Glomerular visceral epithelial cell (primary cell): ENCODE results near the gene JAZF1.

Experiments
- DNase-seq: peaks from one replicate; pipeline ENCODE4 v3.0.0-alpha.2; 2016; ENCODE audit errors: extremely low spot score

The JAZF1 gene

DNA sequence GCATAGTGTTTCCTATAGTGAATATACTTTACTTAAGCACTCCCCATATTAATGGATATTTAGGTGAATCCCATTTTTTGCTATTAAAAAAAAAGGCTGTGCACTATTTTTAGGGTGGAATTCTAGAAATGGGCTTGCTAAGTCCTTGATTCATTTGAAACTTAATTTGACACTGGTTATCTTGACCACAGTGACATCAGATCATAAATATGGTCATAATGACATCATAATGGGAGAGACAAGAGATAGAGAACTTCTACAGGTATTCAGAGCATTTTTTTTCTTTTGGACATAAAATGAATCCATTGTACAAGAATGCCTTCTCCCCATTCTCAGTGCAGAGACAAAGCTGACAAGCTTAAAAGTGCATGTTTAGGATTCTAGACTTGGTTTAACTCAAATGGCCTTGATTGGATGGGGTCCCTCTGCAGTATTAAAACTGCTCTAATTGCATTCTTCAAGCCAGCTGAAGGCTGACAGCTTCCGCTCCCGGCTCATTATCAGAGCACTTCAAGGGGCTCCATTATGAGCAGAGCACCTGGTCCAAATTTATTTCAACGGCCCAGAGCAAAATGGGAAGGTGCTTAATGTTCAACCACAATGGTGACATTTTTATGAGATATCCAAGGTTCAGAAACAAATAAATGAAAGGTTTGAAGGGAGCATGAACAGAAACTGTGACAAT, 104.8 kb downstream of the JAZF1 start:
- DNase-seq: no peak

DNA sequence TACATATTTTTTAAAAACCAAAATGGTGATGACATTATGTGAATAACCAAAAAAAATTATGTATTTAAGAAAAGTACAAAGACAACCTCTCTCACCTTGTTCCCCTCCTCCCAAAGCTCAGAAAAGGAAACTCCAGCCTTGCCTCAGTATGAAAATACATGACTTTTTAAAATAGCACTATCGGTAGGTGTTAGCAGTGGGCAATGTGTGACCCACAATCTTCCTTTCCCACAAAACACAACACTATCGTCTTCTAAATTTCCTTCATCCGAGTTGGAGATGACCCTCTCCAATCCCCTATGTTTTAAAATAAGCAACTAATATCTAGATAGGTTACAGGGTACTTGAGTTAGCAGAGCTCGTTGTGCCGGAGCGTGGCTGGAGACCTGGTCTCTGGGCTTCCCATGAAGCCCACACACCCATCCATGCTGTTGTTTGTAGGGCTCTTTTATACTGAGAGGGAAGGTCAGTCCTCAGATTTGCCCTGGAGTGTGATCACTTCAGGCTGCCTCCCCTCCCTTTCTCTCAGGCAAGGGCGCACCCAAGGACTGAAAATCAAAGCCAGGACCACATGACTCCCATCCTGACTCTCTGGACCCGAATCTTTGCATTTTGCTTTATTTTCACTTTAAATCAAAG, 107.6 kb downstream of the JAZF1 start:
- DNase-seq: no peak

DNA sequence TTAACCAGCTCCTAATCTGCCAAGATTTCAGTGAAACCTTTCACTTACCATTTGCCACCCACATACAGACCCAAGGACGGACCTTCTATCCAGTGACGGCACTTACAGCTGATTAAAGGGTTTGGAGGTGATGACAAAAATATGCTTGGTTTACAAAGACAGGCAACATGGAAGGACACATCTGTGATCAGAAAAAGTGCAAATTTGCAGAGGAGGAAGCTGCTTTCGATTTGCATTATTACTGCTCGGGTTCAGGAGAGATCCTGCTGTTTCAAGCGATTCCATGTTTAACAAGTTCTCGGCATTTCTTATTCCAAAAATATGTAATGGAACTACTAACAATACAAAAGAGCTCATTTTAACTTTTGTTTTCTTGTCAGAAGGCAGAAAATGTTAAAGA, 109.0 kb downstream of the JAZF1 start:
- DNase-seq: no peak

DNA sequence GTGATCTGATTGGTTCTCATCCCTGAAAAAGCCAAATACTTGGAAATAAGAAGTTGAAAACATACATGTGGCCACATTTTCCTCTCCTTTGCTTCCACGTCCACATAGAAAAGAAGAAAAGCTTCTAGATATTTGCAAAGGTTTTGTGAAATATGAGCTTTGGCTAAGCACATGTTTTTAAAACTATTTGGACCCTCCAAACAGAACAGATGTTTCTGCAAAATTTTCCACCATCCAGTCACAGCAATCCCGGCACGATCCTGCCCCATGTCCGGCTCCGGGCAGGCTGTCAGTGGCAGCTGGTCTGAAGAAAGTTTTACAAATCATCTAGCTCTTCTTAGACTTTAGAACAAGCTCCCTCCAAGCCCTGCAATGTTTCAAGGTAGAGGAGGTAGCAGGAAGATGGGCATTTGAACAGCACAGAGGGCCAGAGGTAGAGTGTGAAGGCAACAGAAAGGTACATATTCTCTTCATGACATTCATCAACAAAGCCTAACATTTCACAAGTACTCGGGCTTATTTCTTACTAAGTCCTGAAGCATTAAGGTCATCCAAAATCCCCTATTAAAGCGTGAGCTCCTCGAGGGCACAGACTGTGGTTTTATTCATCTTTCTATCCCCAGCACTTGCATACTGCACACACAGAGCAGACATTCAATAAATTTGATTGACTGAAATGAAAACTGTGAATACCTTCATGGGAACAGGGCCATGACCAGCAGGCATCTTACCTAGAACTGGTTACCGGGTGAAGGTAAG, 110.1 kb downstream of the JAZF1 start:
- no peak for DNase-seq

DNA sequence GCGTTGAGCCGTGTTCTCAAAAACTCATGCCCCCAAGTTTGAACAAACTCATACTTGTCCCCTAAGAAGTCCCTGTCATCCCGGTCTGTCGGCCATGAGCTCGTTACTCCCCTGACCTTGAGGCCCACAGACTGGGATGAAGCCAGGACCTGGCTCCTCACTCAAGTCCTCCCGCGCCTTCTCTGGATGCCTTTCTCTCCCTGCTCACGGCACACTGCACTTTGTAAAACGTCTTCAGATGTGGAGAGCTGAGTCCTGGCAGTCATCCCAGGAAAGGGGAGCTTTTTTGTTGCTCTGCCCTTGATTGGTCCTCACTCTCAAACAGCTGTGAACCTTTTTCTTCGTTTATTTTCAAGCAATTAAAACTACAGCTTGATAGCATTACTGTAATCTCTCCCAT, 110.8 kb downstream of the JAZF1 start:
- no peak for DNase-seq

DNA sequence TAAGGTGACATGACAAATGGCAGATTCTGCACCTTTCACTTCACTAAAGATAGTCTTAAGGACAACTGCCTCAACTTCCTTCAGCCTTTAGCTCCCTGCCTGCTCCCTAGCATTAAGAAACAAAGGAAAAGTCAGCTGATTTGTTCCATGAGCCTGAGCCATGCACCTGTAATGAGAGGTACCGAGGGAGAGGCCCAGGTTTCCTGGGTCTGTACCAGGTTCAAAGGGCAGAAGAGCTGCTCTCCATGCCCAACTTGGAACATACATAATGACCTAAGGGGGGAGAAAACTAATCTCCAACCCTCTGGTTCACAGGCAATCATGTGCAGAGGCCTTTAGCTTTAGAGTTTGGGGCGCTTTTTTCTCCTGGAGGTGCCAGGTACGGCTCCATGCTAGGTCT, 111.2 kb downstream of the JAZF1 start:
- no peak for DNase-seq

DNA sequence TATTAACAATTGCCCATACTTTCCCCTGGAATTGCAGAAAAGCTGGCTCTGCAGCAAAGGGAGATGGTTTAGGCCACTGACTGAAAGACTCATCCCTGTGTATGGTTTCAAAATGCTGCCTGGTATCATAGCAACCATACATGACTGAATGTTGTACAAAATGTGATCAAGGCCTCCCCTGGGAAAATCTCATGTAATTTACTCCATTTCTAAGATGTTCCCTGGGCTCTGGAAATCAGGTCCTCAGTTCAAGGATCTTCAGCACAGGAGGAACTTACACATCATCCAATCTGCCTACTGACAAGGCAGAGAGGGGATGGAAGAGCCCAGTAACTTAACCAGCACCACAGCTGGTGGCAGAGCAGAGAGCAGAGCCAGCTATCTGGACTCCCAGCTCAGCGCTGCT, 111.8 kb downstream of the JAZF1 start:
- peak; percentile 35 for DNase-seq

DNA sequence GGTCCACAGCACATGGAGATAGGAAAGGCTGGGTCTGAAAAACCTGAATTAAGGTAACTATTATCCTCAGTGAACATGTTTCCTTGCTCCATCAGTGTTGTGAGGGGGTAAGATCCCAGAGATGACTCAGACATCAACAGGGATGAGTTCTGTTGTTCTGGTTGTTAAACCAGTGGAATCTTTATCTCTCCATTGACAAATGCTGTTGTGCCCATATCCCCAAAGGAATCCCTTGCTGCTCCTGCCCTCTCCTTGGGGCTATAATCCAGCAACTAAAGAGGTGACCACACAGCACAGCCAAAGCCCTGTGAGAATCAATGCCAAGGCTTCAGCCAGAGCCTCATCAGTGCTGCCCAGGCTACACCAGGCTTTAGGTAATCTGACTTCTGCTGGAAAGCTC, 113.4 kb downstream of the JAZF1 start:
- peak; percentile 36 for DNase-seq

DNA sequence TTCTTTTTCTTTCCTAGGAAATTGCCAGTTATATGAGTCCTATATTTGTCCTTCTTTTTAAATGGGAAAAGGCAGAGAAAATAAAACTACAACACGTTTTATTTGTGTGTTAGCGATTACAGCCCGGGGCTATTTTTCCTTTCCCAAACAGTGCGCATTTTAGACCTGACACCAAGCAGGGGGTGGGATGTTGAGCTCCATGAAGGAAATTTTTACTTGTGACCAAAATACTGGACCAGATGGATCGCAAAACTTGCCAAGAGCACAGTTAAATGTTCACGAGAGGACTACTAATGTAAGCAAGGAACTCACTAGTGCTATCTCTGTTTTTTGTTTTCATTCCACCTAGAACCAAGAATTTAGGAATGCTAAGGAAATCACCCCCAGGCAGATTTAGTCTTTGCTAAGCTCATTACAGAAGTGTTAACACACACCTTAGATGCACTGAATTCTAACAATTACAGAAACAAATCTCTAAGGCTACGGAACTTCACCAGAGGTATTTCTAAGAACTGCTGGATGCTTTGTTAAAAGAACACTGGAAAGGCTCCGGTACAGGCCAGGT, 114.8 kb downstream of the JAZF1 start:
- DNase-seq: no peak

DNA sequence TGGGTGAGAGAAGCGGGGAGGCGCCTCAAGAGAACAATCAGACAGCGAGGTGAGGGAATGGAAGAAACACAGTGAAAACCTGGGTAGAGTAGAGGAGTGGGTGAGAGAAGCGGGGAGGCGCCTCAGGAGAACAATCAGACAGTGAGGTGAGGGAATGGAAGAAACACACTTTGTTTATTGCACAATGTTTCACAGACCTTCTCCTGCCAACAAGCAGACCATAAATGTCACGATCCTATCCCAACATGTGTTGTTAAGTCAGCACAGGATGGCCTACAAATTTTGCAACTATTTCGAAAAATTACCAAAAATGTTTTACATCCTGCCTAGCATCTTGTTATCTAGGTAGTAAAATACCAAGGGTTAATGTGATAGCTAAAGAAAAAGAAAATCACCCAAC, 115.3 kb downstream of the JAZF1 start:
- no peak for DNase-seq

DNA sequence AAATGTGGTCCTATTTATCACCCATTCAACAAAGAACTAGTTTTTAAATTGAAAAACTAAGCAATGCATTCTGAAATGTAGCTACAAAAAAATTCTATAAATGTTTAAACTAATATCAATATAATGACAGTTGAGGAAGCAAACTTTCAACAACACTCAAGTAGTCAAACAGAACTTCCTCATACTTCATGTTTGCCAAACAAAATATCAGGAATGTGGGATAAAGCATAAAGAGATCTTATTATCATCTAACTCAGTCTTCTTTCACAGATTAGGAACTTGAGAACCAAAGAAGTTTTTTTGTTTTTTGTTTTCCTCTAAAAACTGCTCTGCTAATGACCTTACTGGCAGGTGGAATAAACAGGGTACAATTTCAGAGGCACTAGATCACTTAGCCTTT, 116.2 kb downstream of the JAZF1 start:
- no peak for DNase-seq

DNA sequence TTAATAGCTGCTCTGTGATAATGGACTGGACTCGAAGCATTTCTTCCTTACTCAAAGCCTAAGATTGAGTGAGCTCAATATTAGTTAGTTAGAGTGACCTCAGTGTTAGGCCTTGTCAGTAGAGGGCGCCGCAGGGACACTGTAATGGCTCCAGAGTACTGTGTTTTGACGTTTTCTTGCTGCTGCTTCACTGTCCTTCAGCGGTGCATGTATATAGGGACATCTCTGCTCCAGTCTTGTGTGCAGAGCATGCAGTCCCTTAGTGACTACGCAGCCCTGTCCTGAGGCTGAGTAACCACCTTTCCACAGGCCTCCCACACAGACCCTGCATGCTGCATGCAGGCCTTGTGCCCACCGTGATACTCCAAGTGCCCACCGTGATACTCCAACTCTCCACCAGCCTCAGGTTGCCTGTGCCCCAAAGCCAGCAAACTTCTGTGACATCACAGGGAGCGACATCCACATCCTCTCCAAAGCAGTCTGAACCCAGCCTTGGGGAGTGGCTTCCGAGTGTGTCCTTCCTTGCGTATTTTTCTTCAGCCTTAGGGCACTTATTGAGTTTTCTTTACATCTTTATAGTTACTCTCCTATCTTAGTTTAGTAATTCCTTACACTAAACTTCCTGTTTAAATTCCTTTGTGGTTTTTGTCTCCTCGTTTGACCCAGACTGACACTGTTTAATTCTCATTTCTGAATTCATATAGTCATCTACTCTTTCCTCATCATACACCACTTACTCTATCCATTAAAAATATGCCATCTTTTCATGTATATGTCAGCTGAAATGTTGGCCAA, 118.2 kb downstream of the JAZF1 start:
- peak; percentile 80 for DNase-seq

DNA sequence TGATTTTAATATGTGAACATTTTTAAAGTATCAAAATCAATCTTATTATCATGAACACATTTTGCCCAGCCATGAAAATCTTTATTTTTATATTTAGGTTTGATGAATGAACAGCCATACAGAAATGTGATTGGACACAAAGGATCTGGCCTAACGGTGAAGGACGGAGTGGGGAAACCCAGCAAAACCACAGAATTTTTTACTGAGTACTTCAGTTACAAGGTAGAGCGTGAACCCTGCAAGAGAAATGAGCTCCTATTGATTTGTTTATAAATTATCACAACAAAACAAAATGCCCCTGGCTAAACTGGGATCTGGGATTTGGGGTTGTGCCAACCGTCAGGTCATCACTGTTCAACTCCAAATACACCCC, 118.8 kb downstream of the JAZF1 start:
- DNase-seq: peak; percentile 62

DNA sequence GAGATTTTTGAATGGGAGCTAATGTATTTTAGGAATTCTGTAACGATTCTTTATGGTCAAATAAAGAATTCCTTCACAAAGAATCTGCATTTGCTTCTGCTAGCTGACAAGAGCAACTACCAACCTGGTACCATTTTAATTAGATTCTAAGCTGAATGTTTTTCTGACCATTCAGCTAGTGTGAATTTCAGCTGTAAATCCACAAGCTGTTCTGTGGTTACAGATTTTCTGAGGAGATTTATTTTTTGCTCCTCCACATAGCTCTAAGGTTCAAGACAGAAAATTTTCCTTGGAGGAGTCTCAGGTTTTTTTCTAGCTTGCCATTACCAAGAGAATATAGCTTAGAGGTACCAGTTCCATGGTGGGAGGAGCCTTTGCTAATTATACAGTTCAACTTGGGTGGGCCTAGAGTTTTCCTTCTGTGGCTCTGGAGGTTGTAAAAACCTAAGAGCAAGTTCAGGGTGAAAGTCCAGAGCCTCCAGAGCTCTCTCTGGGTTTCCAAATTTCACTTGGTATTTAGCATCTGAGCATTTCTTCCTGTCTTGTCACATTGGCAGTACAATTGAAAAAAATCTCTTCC, 120.1 kb downstream of the JAZF1 start:
- no peak for DNase-seq

DNA sequence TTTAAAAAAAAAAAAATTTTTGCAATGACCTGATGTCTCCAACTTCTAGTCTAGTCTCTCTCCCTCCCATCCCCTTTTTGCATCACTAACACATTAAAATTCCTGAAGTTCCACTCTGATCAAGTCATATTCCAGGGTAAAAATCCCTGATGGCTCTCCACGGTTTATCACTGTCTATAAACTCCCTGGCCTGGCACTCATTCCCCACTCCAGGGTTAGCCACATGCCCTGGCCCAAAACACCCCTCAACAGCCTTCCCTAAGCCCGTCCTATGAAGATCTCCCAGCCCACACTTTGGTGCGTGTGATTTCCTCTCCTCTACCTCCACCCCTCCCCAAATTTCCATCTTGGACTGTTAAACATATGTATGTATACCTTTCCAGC, 125.4 kb downstream of the JAZF1 start:
- peak; percentile 89 for DNase-seq

DNA sequence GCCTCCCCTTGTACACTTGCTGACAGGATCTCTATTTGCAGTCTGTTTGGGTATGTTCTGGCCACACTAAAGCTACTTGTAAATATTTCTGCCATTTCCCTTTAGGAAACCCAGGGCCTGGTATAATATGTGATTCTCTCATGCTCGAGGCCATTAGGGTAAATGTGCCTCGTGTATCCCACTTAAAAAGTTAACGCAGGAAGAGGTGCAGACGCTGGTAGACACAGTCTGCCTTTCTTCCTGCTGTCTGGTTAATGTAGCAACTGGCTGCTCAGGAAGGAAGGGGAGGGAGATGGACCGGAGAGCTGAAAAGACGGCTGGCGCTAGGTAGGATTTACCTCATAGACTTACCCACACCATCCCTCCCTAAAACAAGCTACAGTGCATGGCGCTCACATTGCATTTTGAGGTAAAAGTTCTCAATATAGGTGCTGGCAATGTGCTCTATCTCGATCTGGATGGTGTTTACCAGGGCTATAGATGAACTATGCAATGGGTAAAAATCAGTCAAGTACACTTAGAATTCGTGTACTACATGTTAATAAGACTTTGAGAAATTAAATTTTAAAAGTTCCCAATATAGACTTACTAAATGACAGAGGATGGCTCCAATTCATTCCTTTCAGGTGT, 125.9 kb downstream of the JAZF1 start:
- DNase-seq: peak; percentile 85

DNA sequence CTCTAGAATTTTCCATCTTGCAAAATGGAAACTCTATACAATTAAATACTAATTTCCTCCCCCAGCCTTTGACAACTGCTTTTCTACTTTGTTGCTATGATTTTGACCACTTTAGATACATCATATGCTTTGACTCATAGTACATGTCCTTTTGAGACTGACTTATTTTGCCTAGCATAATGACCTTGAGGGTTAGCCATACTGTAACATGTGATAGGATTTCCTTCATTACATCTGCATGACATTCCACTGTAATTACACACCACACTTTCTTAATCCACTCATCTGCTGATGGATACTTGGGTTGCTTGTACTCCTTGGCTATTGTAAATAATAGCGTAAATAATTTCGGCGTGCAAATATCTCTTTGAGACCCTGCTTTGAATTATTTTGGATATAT, 127.7 kb downstream of the JAZF1 start:
- DNase-seq: no peak

DNA sequence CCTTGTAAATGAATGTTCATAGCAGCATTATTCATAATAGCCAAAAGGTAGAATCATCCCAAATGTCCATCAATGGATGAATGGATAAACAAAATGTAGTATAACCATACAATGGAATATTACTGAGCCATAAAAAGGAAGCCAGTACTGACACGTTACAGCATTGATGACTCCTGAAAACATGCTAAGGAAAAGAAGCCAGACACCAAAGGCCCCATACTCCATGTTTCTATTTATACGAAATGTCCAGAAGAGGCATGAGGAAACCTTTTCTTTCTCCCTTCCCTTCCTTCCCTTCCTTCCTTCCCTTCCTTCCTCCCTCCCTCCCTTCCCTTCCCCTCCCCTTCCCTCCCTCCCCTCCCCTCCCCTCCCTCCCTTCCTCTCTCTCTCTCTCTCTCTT, 131.9 kb downstream of the JAZF1 start:
- DNase-seq: no peak

DNA sequence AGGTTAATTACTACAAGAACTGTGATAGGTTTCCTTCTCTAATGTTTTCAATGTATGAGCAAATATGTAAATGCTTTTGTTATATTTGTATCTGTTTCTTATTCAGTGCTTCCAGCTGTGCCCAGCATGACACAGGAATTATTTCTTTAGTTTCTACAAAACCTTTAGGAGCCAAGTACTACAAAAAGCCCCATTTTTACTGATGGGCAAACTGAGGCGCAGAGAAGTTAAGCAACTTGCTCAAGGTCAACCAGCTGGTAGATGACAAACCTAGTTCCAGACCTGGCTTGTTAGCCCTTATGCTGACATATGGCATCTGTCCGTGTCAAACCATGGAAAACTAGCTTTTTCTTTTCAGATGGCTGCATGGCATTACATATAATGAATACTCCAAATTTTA, 134.6 kb downstream of the JAZF1 start:
- DNase-seq: no peak

DNA sequence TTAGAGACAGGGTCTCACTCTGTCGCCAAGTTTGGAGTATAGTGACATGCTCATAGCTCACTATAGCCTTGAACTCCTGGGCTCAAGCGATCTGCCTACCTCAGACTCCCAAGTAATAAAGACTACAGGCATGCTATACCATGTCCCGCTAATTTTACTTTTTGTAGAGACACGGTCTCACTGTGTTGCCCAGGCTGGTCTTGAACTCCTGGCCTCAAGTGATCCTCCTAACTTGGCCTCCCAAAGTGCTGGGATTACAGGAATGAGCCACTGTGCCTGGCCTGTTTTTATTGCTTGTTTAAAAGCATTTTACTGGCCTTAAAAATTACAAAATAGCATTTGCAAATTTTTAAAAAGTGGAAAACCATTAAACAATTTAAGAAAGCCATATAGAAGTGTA, 135.0 kb downstream of the JAZF1 start:
- DNase-seq: no peak

DNA sequence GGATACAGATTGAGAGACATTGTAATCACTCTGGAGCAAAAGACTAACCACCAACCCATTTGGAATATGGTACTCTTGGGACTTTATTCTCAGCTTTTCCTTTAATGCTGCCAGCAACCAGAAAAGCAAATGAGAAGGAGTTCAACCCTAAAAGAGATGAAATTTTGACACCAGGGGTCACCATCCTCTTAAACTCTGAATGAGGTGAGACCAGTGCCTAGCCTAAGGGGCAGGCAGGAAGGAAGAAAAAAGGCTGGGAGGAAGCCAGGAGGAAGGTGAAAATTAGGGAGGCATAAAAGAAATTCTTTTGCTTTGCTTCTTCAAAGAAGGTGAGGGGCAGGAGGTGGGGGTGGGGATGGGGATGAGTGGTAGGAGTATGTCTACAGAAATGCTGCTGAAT, 135.8 kb downstream of the JAZF1 start:
- DNase-seq: no peak
